ENCODE data around the gene SYDE2.
"Not testable (repeated sequence)": the region's sequence is repeated elsewhere in the genome, so short reads cannot be mapped to it uniquely, and the experiment has no call there.

The SYDE2 gene, protein sequence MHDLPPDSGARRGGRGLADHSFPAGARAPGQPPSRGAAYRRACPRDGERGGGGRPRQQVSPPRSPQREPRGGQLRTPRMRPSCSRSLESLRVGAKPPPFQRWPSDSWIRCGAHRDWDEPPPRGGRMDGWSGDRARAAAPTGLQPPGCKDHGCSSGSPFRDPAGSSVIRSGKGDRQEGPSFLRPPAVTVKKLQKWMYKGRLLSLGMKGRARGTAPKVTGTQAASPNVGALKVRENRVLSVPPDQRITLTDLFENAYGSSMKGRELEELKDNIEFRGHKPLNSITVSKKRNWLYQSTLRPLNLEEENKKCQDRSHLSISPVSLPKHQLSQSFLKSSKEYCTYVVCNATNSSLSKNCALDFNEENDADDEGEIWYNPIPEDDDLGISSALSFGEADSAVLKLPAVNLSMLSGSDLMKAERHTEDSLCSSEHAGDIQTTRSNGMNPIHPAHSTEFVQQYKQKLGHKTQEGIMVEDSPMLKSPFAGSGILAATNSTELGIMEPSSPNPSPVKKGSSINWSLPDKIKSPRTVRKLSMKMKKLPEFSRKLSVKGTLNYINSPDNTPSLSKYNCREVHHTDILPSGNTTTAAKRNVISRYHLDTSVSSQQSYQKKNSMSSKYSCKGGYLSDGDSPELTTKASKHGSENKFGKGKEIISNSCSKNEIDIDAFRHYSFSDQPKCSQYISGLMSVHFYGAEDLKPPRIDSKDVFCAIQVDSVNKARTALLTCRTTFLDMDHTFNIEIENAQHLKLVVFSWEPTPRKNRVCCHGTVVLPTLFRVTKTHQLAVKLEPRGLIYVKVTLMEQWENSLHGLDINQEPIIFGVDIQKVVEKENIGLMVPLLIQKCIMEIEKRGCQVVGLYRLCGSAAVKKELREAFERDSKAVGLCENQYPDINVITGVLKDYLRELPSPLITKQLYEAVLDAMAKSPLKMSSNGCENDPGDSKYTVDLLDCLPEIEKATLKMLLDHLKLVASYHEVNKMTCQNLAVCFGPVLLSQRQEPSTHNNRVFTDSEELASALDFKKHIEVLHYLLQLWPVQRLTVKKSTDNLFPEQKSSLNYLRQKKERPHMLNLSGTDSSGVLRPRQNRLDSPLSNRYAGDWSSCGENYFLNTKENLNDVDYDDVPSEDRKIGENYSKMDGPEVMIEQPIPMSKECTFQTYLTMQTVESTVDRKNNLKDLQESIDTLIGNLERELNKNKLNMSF

DNA sequence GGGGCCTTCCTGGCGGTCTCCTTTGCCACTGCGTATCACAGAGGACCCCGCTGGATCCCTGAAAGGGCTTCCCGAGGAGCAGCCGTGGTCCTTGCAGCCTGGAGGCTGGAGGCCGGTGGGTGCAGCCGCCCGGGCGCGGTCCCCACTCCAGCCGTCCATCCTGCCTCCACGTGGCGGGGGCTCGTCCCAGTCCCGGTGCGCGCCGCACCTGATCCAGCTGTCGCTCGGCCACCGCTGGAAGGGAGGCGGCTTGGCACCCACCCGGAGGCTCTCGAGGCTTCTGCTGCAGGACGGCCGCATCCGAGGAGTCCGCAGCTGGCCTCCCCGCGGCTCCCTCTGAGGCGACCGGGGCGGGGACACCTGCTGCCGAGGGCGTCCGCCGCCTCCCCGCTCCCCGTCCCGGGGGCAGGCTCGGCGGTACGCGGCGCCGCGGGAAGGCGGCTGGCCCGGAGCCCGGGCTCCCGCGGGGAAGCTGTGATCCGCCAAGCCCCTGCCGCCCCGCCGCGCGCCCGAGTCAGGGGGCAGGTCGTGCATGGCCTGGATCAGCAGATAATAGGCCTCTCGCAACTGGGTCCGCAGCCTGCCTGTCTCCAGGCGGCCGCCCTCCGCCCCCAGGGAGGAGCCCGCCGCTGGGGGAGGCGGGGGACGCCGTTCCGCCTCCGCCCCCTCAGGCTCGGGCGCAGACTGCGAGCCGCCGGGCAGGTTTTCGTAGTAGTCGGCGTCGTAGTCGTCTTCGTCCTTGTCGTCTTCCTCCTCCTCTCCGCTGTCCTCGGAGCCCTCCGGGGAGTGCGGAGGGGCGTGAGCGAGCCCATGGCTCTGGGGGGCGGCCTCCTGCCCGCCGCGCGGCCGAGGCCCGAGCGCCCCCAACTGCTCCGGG is at the start of gene SYDE2:
Gene SYDE2 (minus strand): TSS at position 554 of the 877 bp plus-strand sequence. CDS start 20 bp downstream, at position 534.
- H3K27ac ChIP-seq: peak within 1 kb of the TSS; percentile 85 to 90
- TF ChIP-seq CTCF (IDR thresholded peaks at IDR 0.05): no peak
- peak within 1 kb of the TSS; percentile 77 for H3K4me3 ChIP-seq
- DNase-seq (ENCODE audit: low spot score): peak; percentile 85

DNA sequence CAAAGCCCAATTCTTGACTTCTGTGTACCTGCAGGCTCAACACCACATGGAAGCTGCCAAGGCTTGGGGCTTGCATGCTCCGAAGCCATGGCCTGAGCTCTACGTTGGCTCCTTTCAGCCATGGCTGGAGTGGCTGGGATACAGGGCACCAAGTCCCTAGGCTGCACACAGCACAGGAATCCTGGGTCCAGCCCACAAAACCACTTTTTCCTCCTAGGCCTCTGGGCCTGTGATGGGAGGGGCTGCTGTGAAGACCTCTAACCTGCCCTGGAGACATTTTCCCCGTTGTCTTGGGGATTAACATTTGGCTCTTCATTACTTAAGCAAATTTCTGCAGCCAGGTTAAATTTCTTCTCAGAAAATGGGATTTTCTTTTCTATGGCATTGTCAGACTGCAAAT is 48.2 kb upstream of the SYDE2 start:
- not testable (repeated sequence) for DNase-seq (ENCODE audit: low spot score); H3K4me3 ChIP-seq

GRCh38 chr1:85245891-85246290 is 45.1 kb upstream of the SYDE2 start:
- Histone ChIP-seq H3K4me3 (no peak overlapping the region), H3K27ac (no peak overlapping the region)
- no peak for TF ChIP-seq CTCF (IDR thresholded peaks at IDR 0.05)
- DNase-seq (ENCODE audit: low spot score): no peak

More for the DNA sequence above, 48.2 kb upstream of the SYDE2 start:
- H3K27ac ChIP-seq: not testable (repeated sequence)

GRCh38 chr1:85245456-85245855 is 44.6 kb upstream of the SYDE2 start:
- no peak overlapping the region for H3K4me3 ChIP-seq
- DNase-seq (ENCODE audit: low spot score): no peak
- no peak overlapping the region for H3K27ac ChIP-seq
- TF ChIP-seq CTCF (IDR thresholded peaks at IDR 0.05): no peak

GRCh38 chr1:85244271-85245061 is 43.6 kb upstream of the SYDE2 start:
- Histone ChIP-seq H3K4me3 (no peak overlapping the region), H3K27ac (peak overlapping the region in 1 of 2 donors; percentile 2)
- DNase-seq (ENCODE audit: low spot score): no peak
- no peak for TF ChIP-seq CTCF (IDR thresholded peaks at IDR 0.05)

DNA sequence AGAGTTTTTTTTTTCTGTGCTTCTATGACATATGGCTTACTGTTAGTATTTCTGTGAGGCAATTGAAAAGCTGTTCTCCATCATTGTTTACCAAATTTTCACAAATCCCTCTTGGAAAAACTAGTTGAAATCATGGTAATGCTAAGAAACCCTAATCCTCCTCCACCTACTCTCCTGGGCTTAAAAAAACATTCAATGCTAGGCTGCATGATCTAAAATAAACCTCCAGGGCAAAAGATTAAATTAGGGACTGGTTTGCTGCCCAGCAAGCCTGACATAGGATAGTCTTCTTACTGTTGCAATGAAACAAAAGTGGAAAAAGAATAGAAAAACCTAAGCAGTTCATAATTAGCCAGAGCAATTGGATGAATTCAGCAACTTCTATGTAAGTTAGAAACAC is 42.6 kb upstream of the SYDE2 start:
- no peak for TF ChIP-seq CTCF (IDR thresholded peaks at IDR 0.05)
- DNase-seq (ENCODE audit: low spot score): no peak

More for the DNA sequence above, 42.6 kb upstream of the SYDE2 start:
- Histone ChIP-seq H3K4me3 (no peak overlapping the region), H3K27ac (no peak overlapping the region)

All from coronary artery (tissue), 2 donors.